H1 (cell line): ENCODE results near the gene CRISPLD2. TPM values are rescaled to one million over a fixed set of nuclear protein-coding genes. Genes with fewer than 3 reads are reported as not detected.

Experiments used
- CTCF ChIA-PET: fragments of 300-600 bp; sonication (Branson Sonifier 250); formaldehyde crosslinking; loops from one replicate; lab custom pipeline; 2021; ENCODE audit not compliant: partially characterized antibody; lab: Charles Lee
- POLR2A ChIA-PET: fragments of 300-600 bp; sonication (Branson Sonifier 250); formaldehyde crosslinking; loops from one replicate; lab custom pipeline; 2021; ENCODE audit warnings: inconsistent platforms; ENCODE audit not compliant: partially characterized antibody; lab: Charles Lee
- DNase-seq, 2 experiments: peaks; one replicate each; pipeline versions ENCODE4 v3.0.0 to v3.0.0-alpha.2; 2010 to 2022; ENCODE audit warnings: low spot score in 2 of 2, low read depth in 1 of 2, mixed read lengths in 1 of 2
- FAIRE-seq: peaks from 2 replicates; lab custom pipeline; 2011; peaks lifted over from hg19 to GRCh38; lab: Jason Lieb, UNC
- H2AFZ ChIP-seq: 2 replicates; pipeline ENCODE4 v1.8.1; 2012; ENCODE audit warnings: low read length, inconsistent platforms
- H2AK5ac ChIP-seq: 2 replicates; pipeline ENCODE4 v1.6.1; 2013; ENCODE audit warnings: low read depth, low read length
- H2BK120ac ChIP-seq: replicated peaks from 2 replicates; pipeline ENCODE3; 2013; ENCODE audit warnings: low read depth, low read length, inconsistent platforms
- H2BK12ac ChIP-seq: 2 replicates; pipeline ENCODE4 v1.6.1; 2013; ENCODE audit warnings: low read depth, low read length
- H2BK15ac ChIP-seq: 2 replicates; pipeline ENCODE4 v1.6.1; 2013; ENCODE audit warnings: low read length
- H2BK20ac ChIP-seq: 2 replicates; pipeline ENCODE4 v1.6.1; 2013; ENCODE audit warnings: low read length
- H2BK5ac ChIP-seq: 2 replicates; pipeline ENCODE4 v1.6.1; 2013; ENCODE audit warnings: low read depth, low read length
- H3K14ac ChIP-seq: 2 replicates; pipeline ENCODE4 v1.6.1; 2013; ENCODE audit warnings: inconsistent platforms; ENCODE audit not compliant: insufficient read length
- H3K18ac ChIP-seq: 2 replicates; pipeline ENCODE4 v1.6.1; 2013; ENCODE audit warnings: low read length; ENCODE audit errors: extremely low read depth
- H3K23ac ChIP-seq: 2 replicates; pipeline ENCODE4 v1.6.1; 2013; ENCODE audit warnings: inconsistent platforms; ENCODE audit not compliant: insufficient read length
- H3K23me2 ChIP-seq: 2 replicates; pipeline ENCODE4 v1.6.1; 2013; ENCODE audit warnings: low read depth, low read length
- H3K27ac ChIP-seq: 2 replicates; pipeline ENCODE4 v1.6.1; 2011; ENCODE audit warnings: low read depth, low read length, inconsistent platforms
- H3K27me3 ChIP-seq, 4 experiments: replicated peaks in 1 of 4; 1 replicate in 1 of 4; 2 replicates in 3 of 4; pipeline versions ENCODE4 v1.6.1 to v1.8.1; 2011 to 2013; ENCODE audit warnings: low read length in 3 of 4, mild to moderate bottlenecking in 3 of 4, inconsistent platforms in 2 of 4, mixed read lengths in 2 of 4, moderate library complexity in 1 of 4; ENCODE audit not compliant: control insufficient read depth in 3 of 4, insufficient read depth in 3 of 4; ENCODE audit errors: extremely low read depth in 1 of 4
- H3K36me3 ChIP-seq, 4 experiments: 2 replicates each; pipeline versions ENCODE4 v1.6.1 to v1.8.1; 2011 to 2013; ENCODE audit warnings: mild to moderate bottlenecking in 4 of 4, low read length in 3 of 4, moderate library complexity in 2 of 4, control low read depth in 1 of 4, inconsistent platforms in 1 of 4; ENCODE audit not compliant: insufficient read depth in 4 of 4, control insufficient read depth in 2 of 4
- H3K4ac ChIP-seq: replicated peaks from 2 replicates; pipeline ENCODE3; 2013; ENCODE audit warnings: low read length, low read depth, mixed read lengths, inconsistent platforms; ENCODE audit not compliant: insufficient read length
- H3K4me1 ChIP-seq, 4 experiments: replicated peaks in 1 of 4; 1 replicate in 1 of 4; 2 replicates in 3 of 4; pipeline versions ENCODE4 v1.6.1 to v1.8.1; 2011 to 2013; ENCODE audit warnings: low read length in 3 of 4, inconsistent platforms in 2 of 4, mixed read lengths in 1 of 4; ENCODE audit not compliant: insufficient read depth in 4 of 4, control insufficient read depth in 3 of 4
- H3K4me2 ChIP-seq, 2 experiments: 2 replicates each; pipeline versions ENCODE4 v1.6.1 to v1.8.1; 2011 to 2013; ENCODE audit warnings: low read depth in 2 of 2, low read length in 2 of 2, control low read depth in 1 of 2, inconsistent platforms in 1 of 2, mild to moderate bottlenecking in 1 of 2; ENCODE audit not compliant: insufficient read depth in 1 of 2
- H3K4me3 ChIP-seq, 4 experiments: fragments of 200-600, 300-600 bp in 1 of 4; sonication (generic), shearing (Covaris generic), sonication (Bioruptor Twin) in 1 of 4; 2 replicates each; pipeline versions ENCODE4 v1.5.1 to v1.8.1; 2011 to 2016; ENCODE audit warnings: low read length in 4 of 4, low read depth in 3 of 4, control low read depth in 2 of 4, inconsistent platforms in 2 of 4, mild to moderate bottlenecking in 2 of 4, mixed read lengths in 1 of 4, moderate library complexity in 1 of 4; ENCODE audit not compliant: insufficient read depth in 2 of 4; ENCODE audit errors: extremely low read depth in 1 of 4
- H3K56ac ChIP-seq: replicated peaks from 2 replicates; pipeline ENCODE3; 2013; ENCODE audit warnings: low read depth, mild to moderate bottlenecking, mixed read lengths, low read length, inconsistent platforms; ENCODE audit not compliant: insufficient read length
- H3K79me1 ChIP-seq: 2 replicates; pipeline ENCODE4 v1.6.1; 2013; ENCODE audit warnings: low read depth, low read length, control low read depth
- H3K79me2 ChIP-seq, 2 experiments: 2 replicates each; pipeline versions ENCODE4 v1.6.1 to v1.8.1; 2012 to 2013; ENCODE audit warnings: low read length in 2 of 2, mild to moderate bottlenecking in 2 of 2, inconsistent platforms in 1 of 2; ENCODE audit not compliant: insufficient read depth in 2 of 2, control insufficient read depth in 1 of 2
- H3K9ac ChIP-seq, 4 experiments: replicated peaks in 1 of 4; 1 replicate in 1 of 4; 2 replicates in 3 of 4; pipeline versions ENCODE4 v1.6.1 to v1.8.1; 2011 to 2013; ENCODE audit warnings: low read depth in 3 of 4, low read length in 3 of 4, control low read depth in 2 of 4, mild to moderate bottlenecking in 2 of 4, moderate library complexity in 2 of 4, inconsistent platforms in 1 of 4; ENCODE audit errors: extremely low read depth in 1 of 4
- H3K9me3 ChIP-seq, 2 experiments: 2 replicates each; pipeline versions ENCODE4 v1.6.1 to v1.8.1; 2012 to 2013; ENCODE audit warnings: mild to moderate bottlenecking in 2 of 2, moderate library complexity in 2 of 2, control low read depth in 1 of 2, inconsistent platforms in 1 of 2, low read depth in 1 of 2, low read length in 1 of 2, mixed read lengths in 1 of 2; ENCODE audit not compliant: insufficient read depth in 2 of 2
- H4K20me1 ChIP-seq, 2 experiments: replicated peaks in 1 of 2; 2 replicates each; pipeline versions ENCODE3 to v1.8.1; 2011 to 2013; ENCODE audit warnings: inconsistent platforms in 2 of 2, low read length in 2 of 2, mild to moderate bottlenecking in 1 of 2; ENCODE audit not compliant: insufficient read depth in 2 of 2, control insufficient read depth in 1 of 2
- H4K5ac ChIP-seq: 2 replicates; pipeline ENCODE4 v1.6.1; 2013; ENCODE audit warnings: low read length, low read depth, mixed read lengths, inconsistent platforms; ENCODE audit not compliant: insufficient read length
- H4K8ac ChIP-seq: 2 replicates; pipeline ENCODE4 v1.8.0; 2013; ENCODE audit warnings: mild to moderate bottlenecking, moderate library complexity, low read length, inconsistent platforms; ENCODE audit not compliant: insufficient read depth; ENCODE audit errors: extremely low read depth
- H4K91ac ChIP-seq: replicated peaks from 2 replicates; pipeline ENCODE3; 2013; ENCODE audit warnings: low read length, mixed read lengths, inconsistent platforms; ENCODE audit not compliant: insufficient read length
- BACH1 ChIP-seq: IDR thresholded peaks from 2 replicates; pipeline ENCODE4 v1.6.1; 2012; ENCODE audit warnings: low read length, improper control_type of control experiment
- EP300 ChIP-seq, 2 experiments: IDR thresholded peaks; 1 replicate in 1 of 2; 2 replicates in 1 of 2; pipeline ENCODE4 v1.6.1; 2011 to 2012; ENCODE audit warnings: low read depth in 2 of 2, low read length in 2 of 2, mild to moderate bottlenecking in 2 of 2, borderline replicate concordance in 1 of 2, inconsistent platforms in 1 of 2, moderate library complexity in 1 of 2
- RFX5 ChIP-seq: IDR thresholded peaks from 2 replicates; pipeline ENCODE4 v1.6.1; 2011; ENCODE audit warnings: low read depth, low read length, improper control_type of control experiment, borderline replicate concordance
- WGBS, 2 experiments: shearing (Covaris generic) in 1 of 2; methylation state at CpG; one replicate each; pipeline versions ENCODE4 v1.1.6 to v1.1.7; 2013 to 2015; ENCODE audit warnings: low lambda C conversion rate in 2 of 2, mixed read lengths in 2 of 2, inconsistent platforms in 1 of 2, low coverage in 1 of 2, missing lambda C conversion rate in 1 of 2; ENCODE audit not compliant: insufficient replicate concordance in 2 of 2, insufficient coverage in 1 of 2, insufficient read length in 1 of 2; ENCODE audit errors: extremely low coverage in 1 of 2, missing lambda C conversion rate in 1 of 2; 5-methylcytosine and 5-hydroxymethylcytosine counted together
- polyA plus RNA-seq, 7 experiments: library from polyadenylated mRNA; depleted of rRNA in 3 of 7; stranded (reverse) in 5 of 7; unstranded in 2 of 7; fragments of >200 nt in 5 of 7; fragments of 200-250 nt in 2 of 7; gene quantifications; 1 replicate in 5 of 7; 2 replicates in 1 of 7; 4 replicates in 1 of 7; pipeline versions ENCODE4 v1.2.1 to v1.2.3, GENCODE V29; 2011 to 2013; ENCODE audit warnings: missing spikeins in 2 of 7, mixed read lengths in 2 of 7
- total RNA-seq: library from RNA; stranded (reverse); fragmentation: NEBNext Ultra II Directional; extraction: Animal tissue kit (Norgen Biotek cat#: 25700); gene quantifications from 2 replicates; pipeline ENCODE4 v1.2.1, GENCODE V29; 2021

Gene CRISPLD2
- total and polyA plus RNA-seq, 2 of the 8 experiments (the other 6 are each of a cell fraction or from before 2014, with no cell fraction given) = 2.7 to 5.1 TPM

- Histone ChIP-seq H2BK120ac (no peak overlapping the region), H4K5ac (no peak overlapping the region), H2BK15ac (no peak overlapping the region), H4K8ac (no peak overlapping the region), H3K4ac (no peak overlapping the region), H3K14ac (no peak overlapping the region), H3K56ac (no peak overlapping the region), H3K9ac (no peak overlapping the region), H2BK20ac (no peak overlapping the region), H3K27me3 (no peaks in the 10 kb centered on the region), H2BK5ac (no peak overlapping the region), H3K79me1 (no peaks in the 10 kb centered on the region), H4K20me1 (no peaks in the 10 kb centered on the region), H3K23me2 (no peaks in the 10 kb centered on the region; the same call in 1 of the 2 replicates), H2AFZ (no peak overlapping the region), H3K23ac (no peak overlapping the region), H3K79me2 (no peaks in the 10 kb centered on the region), H3K27ac (no peak overlapping the region), H2BK12ac (no peak overlapping the region), H3K4me3 (no peak overlapping the region), H4K91ac (no peak overlapping the region), H3K4me2 (no peak overlapping the region), H3K9me3 (no peaks in the 10 kb centered on the region), H2AK5ac (no peak overlapping the region), H3K18ac (no peak overlapping the region), H3K36me3 (no peaks in the 10 kb centered on the region; a peak in 1 of 8 replicates), H3K4me1 (no peaks in the 10 kb centered on the region)
- TF ChIP-seq EP300 (IDR thresholded peaks at IDR 0.05; ENCODE audit: borderline replicate concordance in 1 of 2, low read depth in 2 of 2, low read length in 2 of 2) = no peak
- TF ChIP-seq BACH1 = no peak
- no peak for TF ChIP-seq RFX5
- DNase-seq = no peak
- ChIA-PET CTCF (interaction anchor here (0.9 kb wide), 1 partner anchor 104 kb away, joined by 3 read pairs; no protein-coding TSS in a partner anchor), POLR2A (no interaction called here)
- WGBS, 2 experiments = 89% methylated on average over 17 of the region's 17 CpGs; no CpG with 5 or more reads in 1 of the 2 experiments
- no peak for FAIRE-seq
These were observed 49.2 kb downstream of the CRISPLD2 start for GRCh38 chr16:84868829-84869472.
